Small intestine (tissue), 7 donors: ENCODE results near the gene LRP1. TPM values are rescaled to one million over a fixed set of nuclear protein-coding genes. Genes with fewer than 3 reads are reported as not detected.

Experiments used
- DNase-seq, 2 donors: peaks; one replicate each; pipeline versions ENCODE4 v3.0.0 to v3.0.0-alpha.2; 2013
- FAIRE-seq: peaks from 2 replicates; lab custom pipeline; 2012; peaks lifted over from hg19 to GRCh38; lab: Jason Lieb, UNC
- H3K27ac ChIP-seq, 3 donors: one replicate each; pipeline ENCODE4 v1.5.1; 2013; ENCODE audit warnings: low read length in 2 of 3, mild to moderate bottlenecking in 2 of 3, control low read depth in 1 of 3, inconsistent platforms in 1 of 3, low read depth in 1 of 3, moderate library complexity in 1 of 3
- H3K27me3 ChIP-seq, 3 donors: one replicate each; pipeline ENCODE4 v1.6.1; 2013; ENCODE audit warnings: low read length in 3 of 3, inconsistent platforms in 1 of 3; ENCODE audit not compliant: control insufficient read depth in 3 of 3, insufficient read depth in 3 of 3
- H3K36me3 ChIP-seq, 3 donors: one replicate each; pipeline ENCODE4 v1.6.1; 2013; ENCODE audit warnings: low read length in 3 of 3, inconsistent platforms in 1 of 3, low read depth in 1 of 3, mild to moderate bottlenecking in 1 of 3, moderate library complexity in 1 of 3; ENCODE audit not compliant: control insufficient read depth in 3 of 3, insufficient read depth in 2 of 3
- H3K4me1 ChIP-seq, 3 donors: one replicate each; pipeline ENCODE4 v1.6.1; 2013; ENCODE audit warnings: low read length in 2 of 3, inconsistent platforms in 1 of 3, low read depth in 1 of 3, mild to moderate bottlenecking in 1 of 3, moderate library complexity in 1 of 3; ENCODE audit not compliant: control insufficient read depth in 3 of 3, insufficient read depth in 2 of 3
- H3K4me3 ChIP-seq, 3 donors: one replicate each; pipeline ENCODE4 v1.5.1; 2013; ENCODE audit warnings: low read length in 3 of 3, control low read depth in 1 of 3, inconsistent platforms in 1 of 3, low read depth in 1 of 3, mild to moderate bottlenecking in 1 of 3, moderate library complexity in 1 of 3
- H3K9me3 ChIP-seq, 2 donors: one replicate each; pipeline ENCODE4 v1.6.1; 2013; ENCODE audit warnings: low read depth in 1 of 2, low read length in 1 of 2; ENCODE audit not compliant: control insufficient read depth in 2 of 2, insufficient read depth in 1 of 2
- WGBS, 3 donors: extraction: QIAGEN DNeasy Blood & Tissue Kit; methylation state at CpG; one replicate each; pipeline ENCODE4 v1.1.7; 2013; 5-methylcytosine and 5-hydroxymethylcytosine counted together
- polyA plus RNA-seq, 4 donors: library from polyadenylated mRNA; stranded (reverse) in 3 of 4; unstranded in 1 of 4; fragments of 200-250 nt in 3 of 4; fragments of 120-200 nt in 1 of 4; gene quantifications; one replicate each; pipeline versions ENCODE4 v1.2.1 to v1.2.3, GENCODE V29; 2013
- donor health status: healthy with polysubstance abuse.
- donor health status: control.
- donor health status: control.
- donor health status: Bipolar disorder and iron deficiency.
- donor health status: healthy.

LRP1 gene
- polyA plus RNA-seq, 4 donors, result 24.3 to 55.3 (median 41.6) TPM

GRCh38 chr12:57133916-57134315 is 5.6 kb downstream of the LRP1 start:
- no peaks in the 10 kb centered on the region for H3K27me3 ChIP-seq
- no peak for FAIRE-seq
- H3K27ac ChIP-seq, result peak overlapping the region in 2 of 3 donors; percentile 33 to 58
- WGBS, 3 donors, result 54 to 77% (median 63%) methylated on average over 6 of the region's 6 CpGs
- DNase-seq, result no peak
- peaks cover 0 to 65% (median 4%) of the 10 kb centered on the region in 3 donors for H3K36me3 ChIP-seq
- peaks cover 7 to 75% (median 19%) of the 10 kb centered on the region in 3 donors for H3K4me1 ChIP-seq
- no peaks in the 10 kb centered on the region for H3K9me3 ChIP-seq
- H3K4me3 ChIP-seq, result no peak overlapping the region

GRCh38 chr12:57134949-57135348 is 6.7 kb downstream of the LRP1 start:
- H3K4me3 ChIP-seq, result no peak overlapping the region
- H3K27ac ChIP-seq, result peak overlapping the region in 2 of 3 donors; percentile 71 to 75
- peaks cover 0 to 75% (median 4%) of the 10 kb centered on the region in 3 donors for H3K36me3 ChIP-seq
- no peaks in the 10 kb centered on the region for H3K9me3 ChIP-seq
- FAIRE-seq (no peak), DNase-seq (no peak)
- WGBS, 3 donors, result 80 to 88% (median 84%) methylated on average over 9 of the region's 9 CpGs
- peaks cover 10 to 79% (median 25%) of the 10 kb centered on the region in 3 donors for H3K4me1 ChIP-seq
- H3K27me3 ChIP-seq, result no peaks in the 10 kb centered on the region

GRCh38 chr12:57135527-57136326 is 7.4 kb downstream of the LRP1 start:
- Histone ChIP-seq H3K36me3 (peaks cover 0 to 80% (median 4%) of the 10 kb centered on the region in 3 donors), H3K27me3 (no peaks in the 10 kb centered on the region), H3K9me3 (no peaks in the 10 kb centered on the region), H3K4me3 (no peak overlapping the region), H3K4me1 (peaks cover 9 to 72% (median 25%) of the 10 kb centered on the region in 3 donors), H3K27ac (peak overlapping the region in 2 of 3 donors; percentile 71 to 75)
- FAIRE-seq (no peak), DNase-seq (peak in 1 of 2 donors; percentile 48)
- WGBS, 3 donors, result 53 to 80% (median 79%) methylated on average over 13 to 18 of the region's 18 CpGs

- no peak for FAIRE-seq
- 23 to 45% (median 36%) methylated on average over 13 of the region's 13 CpGs for WGBS, 3 donors
These were observed 10.4 kb downstream of the LRP1 start for GRCh38 chr12:57138526-57139272.

GRCh38 chr12:57139796-57140649 is 11.7 kb downstream of the LRP1 start:
- Histone ChIP-seq H3K27ac (no peak overlapping the region), H3K4me1 (peaks cover 9 to 39% (median 11%) of the 10 kb centered on the region in 3 donors), H3K9me3 (no peaks in the 10 kb centered on the region), H3K36me3 (peaks cover 2 to 86% (median 6%) of the 10 kb centered on the region in 3 donors), H3K27me3 (no peaks in the 10 kb centered on the region), H3K4me3 (no peak overlapping the region)
- DNase-seq (no peak), FAIRE-seq (no peak)
- 75 to 88% (median 83%) methylated on average over 6 of the region's 6 CpGs for WGBS, 3 donors

More at GRCh38 chr12:57138526-57139272, 10.4 kb downstream of the LRP1 start:
- Histone ChIP-seq H3K27ac (peak overlapping the region; percentile 14 to 72 (median 53)), H3K36me3 (peaks cover 2 to 88% (median 4%) of the 10 kb centered on the region in 3 donors), H3K9me3 (no peaks in the 10 kb centered on the region), H3K4me1 (peaks cover 9 to 44% (median 12%) of the 10 kb centered on the region in 3 donors), H3K27me3 (no peaks in the 10 kb centered on the region), H3K4me3 (no peak overlapping the region)
- DNase-seq, result peak; percentile 79 to 91

- H3K4me3 ChIP-seq, result no peak overlapping the region
- H3K36me3 ChIP-seq, result peaks cover 2 to 85% (median 3%) of the 10 kb centered on the region in 3 donors
- DNase-seq, result no peak
- no peak overlapping the region for H3K27ac ChIP-seq
- no peaks in the 10 kb centered on the region for H3K27me3 ChIP-seq
- WGBS, 3 donors, result 85 to 88% (median 86%) methylated on average over 8 of the region's 8 CpGs
- no peak for FAIRE-seq
- peaks cover 9 to 42% (median 16%) of the 10 kb centered on the region in 3 donors for H3K4me1 ChIP-seq
- no peaks in the 10 kb centered on the region for H3K9me3 ChIP-seq
These were observed 13.0 kb downstream of the LRP1 start for GRCh38 chr12:57141249-57141648.

- FAIRE-seq (no peak), DNase-seq (no peak)
- H3K4me1 ChIP-seq, result peaks cover 11 to 45% (median 22%) of the 10 kb centered on the region in 3 donors
- 78 to 96% (median 88%) methylated on average over 9 of the region's 9 CpGs for WGBS, 3 donors
- no peaks in the 10 kb centered on the region for H3K27me3 ChIP-seq
- H3K4me3 ChIP-seq, result no peak overlapping the region
- no peaks in the 10 kb centered on the region for H3K9me3 ChIP-seq
- H3K36me3 ChIP-seq, result peaks cover 2 to 89% (median 3%) of the 10 kb centered on the region in 3 donors
- no peak overlapping the region for H3K27ac ChIP-seq
These were observed 13.8 kb downstream of the LRP1 start for GRCh38 chr12:57142121-57142520.
